Fibroblast of skin of left biceps (primary cell): ENCODE data around the gene MGAT2.
"Not testable (repeated sequence)": the region's sequence is repeated elsewhere in the genome, so short reads cannot be mapped to it uniquely, and the experiment has no call there.

Experiments
- DNase-seq, 2 experiments: peaks; one replicate each; pipeline ENCODE4 v3.0.0-alpha.2; 2013; ENCODE audit warnings: low read depth in 2 of 2

MGAT2 gene

GRCh38 chr14:49620182-49621113, at the start of gene MGAT2, which contains the start of gene RPL36AL:
Gene MGAT2 (plus strand): TSS chr14:49620799. CDS start chr14:49621269, 470 bp downstream.
Gene RPL36AL (minus strand): TSS chr14:49620626. CDS start chr14:49619104, 1,522 bp downstream.
- DNase-seq, result peak; percentile 96 to 97

DNA sequence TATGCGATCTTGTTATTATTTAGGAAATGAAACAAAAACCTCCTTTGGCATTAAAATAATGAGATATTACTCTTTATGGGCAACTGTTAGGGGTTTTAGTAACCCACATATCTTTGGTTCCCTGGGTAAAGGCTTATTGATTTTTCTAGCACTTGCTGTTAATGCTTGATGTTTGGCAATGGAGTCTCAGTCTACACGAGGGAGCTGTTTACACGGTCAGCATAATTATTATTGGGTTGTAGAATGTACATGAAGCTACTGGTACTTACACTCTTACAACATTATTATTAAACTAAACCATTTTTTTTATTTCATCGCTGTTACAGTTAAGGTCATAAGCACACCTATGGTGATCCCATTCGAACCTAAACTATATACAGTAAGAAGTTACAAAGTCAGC, 46.6 kb upstream of the MGAT2 start:
- no peak for DNase-seq

GRCh38 chr14:49578141-49578540, 42.5 kb upstream of the MGAT2 start:
- DNase-seq, result no peak

- no peak for DNase-seq
Observed at GRCh38 chr14:49579841-49580240, 40.8 kb upstream of the MGAT2 start.

DNA sequence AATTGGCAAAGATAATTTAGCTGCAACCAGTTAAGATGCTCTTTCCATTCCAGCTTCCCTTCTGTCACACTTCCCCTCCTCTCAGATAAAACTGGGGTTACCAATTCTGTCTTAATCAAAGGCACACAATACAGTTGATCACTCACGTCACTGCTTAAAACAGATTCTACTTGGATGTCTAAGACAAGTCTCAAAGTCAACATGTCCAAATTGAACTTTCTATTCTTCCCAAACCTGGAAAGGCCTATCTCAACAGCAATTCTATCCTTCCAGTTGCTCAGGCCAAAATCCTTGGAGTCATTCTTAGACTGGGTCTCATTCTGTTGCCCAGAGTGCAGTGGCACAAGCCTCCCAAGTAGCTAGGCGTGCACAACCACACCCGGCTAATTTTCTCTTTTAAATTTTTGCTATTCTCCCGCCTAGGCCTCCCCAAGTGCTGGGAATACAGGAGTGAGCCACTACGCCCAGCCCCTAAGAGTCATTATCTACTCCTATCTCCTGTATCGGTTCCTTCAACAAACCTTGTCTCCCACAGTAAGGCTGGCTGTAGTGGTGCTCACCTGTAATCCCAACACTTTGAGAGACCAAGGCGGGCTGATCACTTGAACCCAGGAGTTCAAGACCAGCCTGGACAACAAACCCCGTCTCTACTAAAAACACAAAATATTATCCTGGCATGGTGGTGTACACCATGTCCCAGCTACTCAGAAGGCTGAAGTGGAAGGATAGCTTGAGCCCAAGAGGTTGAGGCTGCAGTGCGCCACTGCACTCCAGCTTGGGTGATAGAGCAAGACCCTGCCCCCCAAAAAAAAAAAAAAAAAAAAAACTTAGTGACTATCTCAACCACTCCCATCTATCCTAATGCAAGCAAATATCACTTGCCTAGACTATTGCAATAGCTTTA, 39.1 kb upstream of the MGAT2 start:
- no peak for DNase-seq

- DNase-seq, result no peak
Observed at GRCh38 chr14:49582113-49582977, 38.3 kb upstream of the MGAT2 start.

DNA sequence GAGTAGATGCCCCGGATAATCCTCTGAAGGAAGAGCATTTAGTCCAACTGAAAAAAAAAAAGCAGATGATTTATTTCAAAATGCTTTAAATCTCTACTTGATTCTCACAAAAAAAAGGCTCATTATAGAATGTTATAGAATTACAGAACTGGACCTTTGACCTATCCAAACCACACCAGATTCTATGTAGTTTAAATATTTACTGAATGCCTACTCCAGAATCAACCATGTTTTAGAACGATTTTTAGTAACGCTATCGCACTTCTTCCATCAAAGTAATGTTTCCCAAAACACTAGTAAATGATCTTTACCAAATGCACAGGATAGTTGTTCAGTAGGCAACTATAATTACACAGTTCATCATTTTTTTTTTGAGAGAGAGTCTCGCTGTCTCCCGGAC, 37.0 kb upstream of the MGAT2 start:
- no peak for DNase-seq

DNA sequence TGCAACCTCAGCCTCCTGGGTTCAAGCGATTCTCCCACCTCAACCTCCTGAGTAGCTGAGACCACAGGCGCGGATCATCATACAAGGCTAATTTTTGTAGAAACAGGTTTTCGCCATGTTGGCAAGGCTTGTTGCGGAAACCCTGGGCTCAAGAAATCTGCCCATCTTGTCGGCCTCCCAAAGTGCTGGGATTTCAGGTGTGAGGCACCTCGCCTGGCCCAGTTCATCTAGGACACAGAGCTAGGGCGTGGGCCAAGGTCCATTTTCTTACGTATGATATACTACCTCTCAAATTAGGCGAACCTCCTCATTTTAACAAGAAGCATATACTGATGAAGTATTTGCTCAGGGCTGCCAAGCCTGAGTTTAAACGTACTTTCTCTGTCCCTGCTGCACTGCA, 36.5 kb upstream of the MGAT2 start:
- no peak for DNase-seq

DNA sequence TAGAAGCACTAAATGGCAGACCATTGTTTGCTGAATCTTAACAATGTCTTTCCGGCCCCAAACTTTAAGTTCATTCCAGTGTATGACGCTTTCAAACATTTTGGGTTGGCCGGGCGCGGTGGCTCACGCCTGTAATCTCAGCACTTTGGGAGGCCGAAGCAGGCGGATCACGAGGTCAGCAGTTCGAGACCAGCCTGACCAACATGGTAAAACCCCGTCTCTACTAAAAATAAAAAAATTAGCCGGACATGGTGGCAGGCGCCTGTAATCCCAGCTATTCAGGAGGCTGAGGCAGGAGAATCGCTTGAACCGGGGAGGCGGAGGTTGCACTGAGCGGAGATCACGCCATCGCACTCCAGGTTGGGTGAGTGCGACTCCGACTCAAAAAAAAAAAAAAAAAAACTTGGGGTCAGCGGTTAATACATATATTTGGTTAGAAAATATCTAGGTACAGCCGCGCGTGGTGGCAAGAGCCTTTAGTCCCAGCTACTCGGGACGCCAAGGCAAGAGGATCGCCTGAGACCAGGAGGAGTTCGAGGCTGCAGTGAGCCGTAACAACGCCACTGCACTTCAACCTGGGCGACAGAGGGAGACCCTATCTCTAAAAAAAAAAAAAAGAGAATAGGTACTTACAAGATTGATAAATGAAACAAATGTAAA, 35.5 kb upstream of the MGAT2 start:
- not testable (repeated sequence) for DNase-seq

DNA sequence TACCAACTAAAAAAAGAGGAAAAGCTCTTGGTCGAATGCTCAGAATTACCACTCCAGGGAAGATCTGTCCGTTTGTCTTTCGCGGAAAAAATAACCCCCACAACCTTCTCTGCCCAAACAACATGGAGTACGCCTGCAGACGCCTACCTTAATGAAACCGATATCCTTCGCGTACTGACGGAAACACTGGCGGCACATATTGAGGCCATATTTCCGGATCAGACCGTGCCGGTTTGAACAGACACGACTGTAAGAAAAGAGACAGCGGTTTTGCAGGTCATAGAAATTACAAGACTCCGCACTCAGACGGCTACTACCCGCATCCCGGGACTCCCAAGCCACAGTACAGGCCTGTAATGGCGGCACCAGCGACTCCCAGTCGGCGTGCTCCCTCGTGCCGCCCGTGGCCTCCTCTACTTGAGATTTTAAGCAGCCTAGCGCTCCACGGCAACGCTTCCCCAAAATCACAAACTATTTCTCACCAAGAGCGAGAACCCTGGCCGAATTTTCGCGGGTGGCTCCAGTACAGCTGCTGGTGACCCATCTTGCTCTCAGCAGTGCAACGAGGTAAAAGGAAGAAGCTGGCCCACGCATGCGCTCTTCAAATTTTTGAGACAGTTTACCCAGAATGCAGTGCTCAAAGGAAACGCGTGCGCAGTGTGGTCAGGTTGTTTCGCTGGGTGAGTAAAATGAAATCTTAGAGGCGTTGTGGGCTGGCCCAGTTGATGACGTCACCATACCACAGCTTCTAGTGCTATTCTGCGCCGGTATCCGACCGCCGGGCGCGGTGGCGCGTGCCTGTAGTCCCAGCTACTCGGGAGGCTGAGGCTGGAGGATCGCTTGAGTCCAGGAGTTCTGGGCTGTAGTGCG, 34.6 kb upstream of the MGAT2 start, which contains the start of gene RPS29:
Gene RPS29, minus strand, starts transcription at position 578 of the 870 bp plus-strand sequence. Its CDS starts 34 bp downstream, at position 544.
- peak; percentile 98 to 99 for DNase-seq

GRCh38 chr14:49586673-49587460, 33.7 kb upstream of the MGAT2 start:
- DNase-seq, result peak; percentile 61 to 74

GRCh38 chr14:49589387-49589786, 31.2 kb upstream of the MGAT2 start:
- no peak for DNase-seq

GRCh38 chr14:49593016-49593415, 27.6 kb upstream of the MGAT2 start:
- peak in 1 of 2 experiments; percentile 24 for DNase-seq

DNA sequence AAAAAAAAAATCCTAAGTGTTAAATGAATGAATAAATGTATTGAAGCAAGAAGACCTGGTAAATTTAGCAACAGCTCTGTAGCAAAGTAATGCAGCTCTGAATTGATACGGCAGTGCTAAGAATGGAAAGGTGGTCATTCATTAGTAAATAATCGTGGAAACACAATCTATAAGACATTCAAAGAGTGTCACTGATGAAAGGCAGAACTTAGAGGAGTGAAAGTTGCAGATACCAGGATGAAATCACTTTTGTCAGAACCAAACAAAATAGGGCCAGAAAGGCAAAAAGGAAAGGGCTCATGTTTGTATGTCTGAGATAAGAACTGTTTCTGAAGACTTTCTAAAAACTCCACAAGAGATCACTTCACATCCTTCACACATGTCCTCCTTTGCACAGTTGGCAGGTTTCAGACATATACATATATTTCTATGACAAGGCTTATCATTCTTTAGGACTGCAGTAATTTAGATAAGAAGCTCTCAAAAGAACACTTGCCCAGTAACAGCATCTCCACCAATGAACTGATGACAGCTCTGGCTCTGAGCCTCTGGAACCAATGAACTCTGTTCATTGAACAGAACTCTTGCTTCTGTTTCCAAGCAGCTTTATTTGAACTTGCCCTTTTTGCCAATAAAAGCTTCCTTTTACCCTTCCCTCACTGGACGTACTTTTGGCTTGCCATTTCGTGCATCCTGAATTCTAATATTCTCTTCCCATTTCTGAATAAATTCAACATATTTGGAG, 26.1 kb upstream of the MGAT2 start:
- no peak for DNase-seq

GRCh38 chr14:49598189-49598484, 22.5 kb upstream of the MGAT2 start:
- DNase-seq, result no peak

GRCh38 chr14:49598485-49599300, 21.9 kb upstream of the MGAT2 start, which contains the start of gene LRR1:
Gene LRR1 (plus strand): TSS chr14:49598940. CDS start chr14:49599021, 81 bp downstream.
- DNase-seq, result peak; percentile 44 to 47

GRCh38 chr14:49607583-49607982, 13.0 kb upstream of the MGAT2 start:
- DNase-seq, result no peak
